HG03378 (cell line): ENCODE results near the gene RSRP1.
"Not testable (repeated sequence)": the region's sequence is repeated elsewhere in the genome, so short reads cannot be mapped to it uniquely, and the experiment has no call there.

Source experiments
- ATAC-seq: cut with Tn5 transposase; IDR thresholded peaks from one replicate; pipeline ENCODE4 v1.9.1; 2021; ENCODE audit warnings: mild to moderate bottlenecking, moderate library complexity; ENCODE audit not compliant: unreplicated experiment

The RSRP1 gene, protein sequence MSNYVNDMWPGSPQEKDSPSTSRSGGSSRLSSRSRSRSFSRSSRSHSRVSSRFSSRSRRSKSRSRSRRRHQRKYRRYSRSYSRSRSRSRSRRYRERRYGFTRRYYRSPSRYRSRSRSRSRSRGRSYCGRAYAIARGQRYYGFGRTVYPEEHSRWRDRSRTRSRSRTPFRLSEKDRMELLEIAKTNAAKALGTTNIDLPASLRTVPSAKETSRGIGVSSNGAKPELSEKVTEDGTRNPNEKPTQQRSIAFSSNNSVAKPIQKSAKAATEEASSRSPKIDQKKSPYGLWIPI

DNA sequence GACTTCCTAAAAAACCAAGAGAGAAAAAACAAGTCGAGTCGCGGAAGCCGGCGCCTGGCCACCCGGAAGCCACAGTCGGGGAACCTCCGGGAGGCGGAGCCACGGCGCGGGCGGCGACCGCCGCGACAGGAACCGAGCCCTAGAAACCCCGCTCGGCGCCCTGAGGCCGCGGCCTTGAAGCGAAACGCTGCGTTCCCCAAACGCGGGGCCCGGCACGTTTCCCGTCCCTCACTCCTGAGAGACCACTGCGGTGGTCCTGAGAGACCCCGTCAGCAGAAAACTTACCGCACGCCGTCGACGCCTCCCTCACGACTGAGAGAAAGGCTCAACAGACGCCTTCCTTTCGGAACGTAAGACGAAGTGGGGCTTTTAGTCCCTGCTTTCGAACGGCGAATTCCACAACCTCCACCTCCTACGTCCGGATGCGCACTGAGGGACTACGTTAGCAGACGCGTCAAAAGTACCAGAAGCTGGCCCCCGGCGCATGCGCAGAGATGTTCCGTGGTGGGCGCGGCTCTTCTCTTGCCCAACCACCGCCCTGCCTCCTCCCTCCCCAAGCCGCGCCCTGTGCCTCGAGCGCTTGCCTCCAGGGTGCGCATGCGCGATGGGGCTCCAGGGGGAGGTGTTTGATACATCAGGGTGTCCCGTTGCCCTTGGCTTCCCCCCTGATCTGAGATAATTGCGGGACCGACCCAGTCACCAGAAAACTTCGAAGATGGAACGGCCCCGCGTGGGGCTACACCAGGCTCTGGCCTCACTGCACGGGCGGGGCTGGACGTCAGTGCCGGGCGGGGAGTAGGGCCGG, at the start of gene RSRP1:
RSRP1 (minus strand) TSS at position 431 of the 805 bp plus-strand sequence. CDS start 491 bp downstream, outside the sequence.
- peak; percentile 75 for ATAC-seq

- not testable (repeated sequence) for ATAC-seq
These were observed 49.2 kb upstream of the RSRP1 start for GRCh38 chr1:25296501-25296900.

GRCh38 chr1:25294889-25295826, 47.9 kb upstream of the RSRP1 start:
- ATAC-seq, result not testable (repeated sequence)

GRCh38 chr1:25293426-25293825, 46.2 kb upstream of the RSRP1 start:
- ATAC-seq, result not testable (repeated sequence)

- ATAC-seq, result not testable (repeated sequence)
These were observed 42.8 kb upstream of the RSRP1 start for GRCh38 chr1:25290043-25290442.

DNA sequence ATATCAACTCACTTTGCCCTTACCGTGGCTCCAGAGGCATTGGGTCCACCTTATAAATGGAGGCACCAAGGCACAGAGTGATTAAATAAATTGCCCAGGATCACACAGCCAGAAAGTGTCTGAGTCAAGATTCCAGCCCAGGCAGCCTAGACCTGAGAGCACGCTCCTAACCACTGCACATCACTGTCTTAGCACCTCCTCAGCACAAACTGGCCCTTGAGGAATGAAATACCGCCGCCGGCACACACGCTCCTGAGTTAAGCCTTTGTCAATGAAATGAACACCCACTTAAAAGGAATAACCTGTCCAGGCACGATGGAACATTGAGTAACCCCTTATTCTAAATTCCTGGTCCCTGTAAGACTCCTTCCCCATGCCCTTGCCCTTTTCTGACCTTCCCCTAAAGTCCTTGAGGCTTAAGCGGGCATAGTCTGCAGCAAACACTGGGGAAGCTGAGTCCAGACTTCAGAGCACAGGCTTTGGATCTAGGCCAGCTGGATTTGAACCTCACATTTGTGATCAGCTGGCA, 41.4 kb upstream of the RSRP1 start:
- ATAC-seq, result not testable (repeated sequence)

- ATAC-seq, result not testable (repeated sequence)
These were observed 39.9 kb upstream of the RSRP1 start for GRCh38 chr1:25287164-25287563.

- not testable (repeated sequence) for ATAC-seq
These were observed 38.6 kb upstream of the RSRP1 start for GRCh38 chr1:25285862-25286261.

- not testable (repeated sequence) for ATAC-seq
These were observed 32.4 kb upstream of the RSRP1 start for GRCh38 chr1:25279693-25280111.

- ATAC-seq, result not testable (repeated sequence)
These were observed 31.5 kb upstream of the RSRP1 start for GRCh38 chr1:25278790-25279189.

DNA sequence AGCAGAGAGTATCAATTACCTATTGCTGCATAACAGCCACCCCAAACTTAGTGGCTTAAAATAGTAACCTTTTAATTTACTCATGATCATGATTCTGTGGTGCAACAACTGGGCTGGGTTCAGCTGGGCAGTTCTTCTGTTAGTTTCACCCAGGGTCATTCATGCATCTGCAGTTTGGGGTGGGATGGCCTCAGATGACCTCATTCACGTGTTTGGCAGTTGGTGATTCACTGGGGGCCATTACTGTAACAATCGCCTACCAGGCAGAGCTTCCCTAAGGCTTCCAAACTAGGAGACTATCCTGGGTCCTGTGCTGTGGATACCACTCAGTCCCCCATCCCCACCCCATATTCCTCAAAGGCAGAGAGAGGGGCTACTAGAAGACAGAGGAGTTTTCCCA, 31.1 kb upstream of the RSRP1 start:
- not testable (repeated sequence) for ATAC-seq

DNA sequence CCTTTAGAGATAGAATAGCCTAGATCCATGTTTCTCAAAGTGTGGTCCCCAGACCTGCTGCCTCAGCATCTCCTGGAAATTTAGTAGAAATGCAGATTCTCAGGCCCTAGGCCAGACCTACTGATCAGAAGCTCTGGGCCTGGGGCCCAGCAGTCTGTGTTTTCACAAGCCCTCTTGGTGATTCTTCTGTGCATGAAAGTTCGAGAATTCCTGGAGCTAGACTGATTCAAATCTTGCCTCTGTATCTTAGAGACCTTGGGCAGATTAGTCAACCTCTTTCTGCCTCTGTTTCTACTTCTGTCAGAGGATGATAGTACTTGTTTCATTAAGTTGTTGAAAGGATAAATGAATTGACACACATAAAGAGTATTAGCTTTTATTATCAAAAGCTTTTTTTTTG, 30.0 kb upstream of the RSRP1 start:
- not testable (repeated sequence) for ATAC-seq

- ATAC-seq, result not testable (repeated sequence)
These were observed 28.4 kb upstream of the RSRP1 start for GRCh38 chr1:25275648-25276047.

GRCh38 chr1:25272238-25272637, 25.0 kb upstream of the RSRP1 start, which contains the start of gene RHD:
RHD (plus strand) TSS chr1:25272509; CDS start chr1:25272548, 39 bp downstream.
- not testable (repeated sequence) for ATAC-seq

DNA sequence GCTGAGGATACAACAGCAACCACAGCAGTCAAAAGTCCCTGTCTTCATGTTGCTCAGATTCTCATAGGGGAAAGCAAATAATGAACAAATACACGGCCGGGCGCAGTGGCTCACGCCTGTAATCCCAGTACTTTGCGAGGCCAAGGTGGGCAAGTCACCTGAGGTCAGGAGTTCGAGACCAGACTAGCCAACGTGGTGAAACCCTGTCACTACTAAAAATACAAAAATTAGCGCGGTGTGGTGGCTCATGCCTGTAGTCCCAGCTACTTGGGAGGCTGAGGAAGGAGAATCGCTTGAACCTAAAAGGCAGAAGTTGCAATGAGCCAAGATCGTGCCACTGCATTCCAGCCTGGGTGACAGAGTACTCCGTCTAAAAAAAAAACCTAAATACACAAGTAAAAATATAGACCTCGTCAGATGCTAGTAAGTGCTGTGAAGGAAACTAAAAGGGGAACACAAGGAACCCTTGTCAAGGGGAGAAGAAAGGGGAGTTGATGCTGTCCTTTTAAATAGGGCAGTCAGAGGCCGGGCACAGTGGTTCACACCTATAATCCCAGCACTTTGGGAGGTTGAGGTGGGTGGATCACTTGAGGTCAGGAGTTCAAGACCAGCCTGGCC, 21.0 kb upstream of the RSRP1 start:
- not testable (repeated sequence) for ATAC-seq

DNA sequence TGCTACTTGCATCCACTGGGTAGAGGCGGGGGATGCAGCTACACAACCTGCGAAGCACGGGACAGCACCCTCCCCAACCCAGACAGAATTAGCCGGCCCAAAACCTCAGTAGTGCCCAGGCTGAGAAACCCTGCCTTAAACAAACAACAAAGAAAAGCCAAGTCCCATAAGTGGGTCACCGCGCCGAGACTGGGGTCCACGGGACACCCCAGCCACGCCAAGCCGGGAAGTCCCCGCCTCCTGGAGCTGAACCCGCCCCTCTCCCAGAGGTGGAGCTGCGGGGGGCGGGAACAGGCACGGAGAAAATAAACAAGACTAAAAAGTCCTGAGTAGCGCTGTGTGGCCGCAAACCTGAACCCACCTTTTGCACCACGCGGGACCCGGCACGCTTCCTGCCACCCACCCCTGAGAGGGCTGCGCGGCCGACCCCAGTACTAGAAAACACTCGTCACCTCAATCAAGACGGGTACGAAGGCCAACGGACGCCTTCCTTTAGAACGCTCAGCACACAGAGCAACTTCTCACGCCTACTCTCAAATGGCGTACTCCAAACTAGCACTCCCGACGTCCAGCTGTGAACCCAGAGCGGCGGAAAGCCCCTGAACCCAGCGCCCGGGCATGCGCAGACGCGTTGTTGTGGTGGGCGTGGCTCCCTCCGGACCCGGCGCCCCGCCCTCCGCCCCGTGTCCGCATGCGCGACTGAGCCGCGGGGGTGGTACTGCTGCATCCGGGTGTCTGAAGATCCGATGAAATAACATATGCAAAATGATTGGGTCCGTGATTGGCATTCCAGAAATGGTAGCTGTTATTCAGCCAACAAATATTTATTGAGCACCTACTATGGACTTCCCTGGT, 20.3 kb upstream of the RSRP1 start:
- peak; percentile 57 for ATAC-seq

DNA sequence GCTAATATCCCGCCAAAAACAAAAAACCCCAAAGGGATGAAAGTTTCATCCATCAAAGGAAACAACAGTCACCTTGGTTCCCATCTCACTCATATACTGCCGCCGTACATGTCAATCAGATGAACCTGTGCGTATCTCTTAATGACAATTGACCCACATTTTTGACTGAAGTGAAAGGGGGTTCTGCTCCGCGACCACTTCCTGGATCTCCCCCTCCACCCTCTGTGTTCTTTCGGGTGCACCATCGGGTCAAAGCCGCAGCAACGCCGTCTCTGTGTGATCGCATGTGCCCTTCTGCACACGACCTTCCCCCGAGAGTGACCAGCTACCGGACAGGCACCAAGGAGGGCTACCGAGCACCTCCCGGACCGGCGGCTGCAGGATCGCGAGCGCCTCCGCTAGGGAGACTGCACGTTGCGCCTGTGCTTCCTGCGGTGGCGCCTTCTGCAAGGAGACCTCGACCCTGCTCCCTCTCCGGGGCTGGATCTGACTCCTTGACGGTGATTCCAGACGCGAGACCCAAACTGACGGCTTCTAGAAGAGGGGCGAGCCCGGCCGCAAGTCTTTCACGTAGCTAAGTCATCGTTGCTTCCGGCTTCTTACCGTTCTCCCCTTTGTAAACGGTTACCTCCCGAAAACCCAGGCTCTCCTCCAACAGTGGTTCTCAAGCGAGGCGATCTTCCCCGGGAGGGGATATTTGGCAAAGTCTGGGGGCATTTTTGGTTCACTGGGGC, 19.5 kb upstream of the RSRP1 start:
- peak; percentile 16 for ATAC-seq

DNA sequence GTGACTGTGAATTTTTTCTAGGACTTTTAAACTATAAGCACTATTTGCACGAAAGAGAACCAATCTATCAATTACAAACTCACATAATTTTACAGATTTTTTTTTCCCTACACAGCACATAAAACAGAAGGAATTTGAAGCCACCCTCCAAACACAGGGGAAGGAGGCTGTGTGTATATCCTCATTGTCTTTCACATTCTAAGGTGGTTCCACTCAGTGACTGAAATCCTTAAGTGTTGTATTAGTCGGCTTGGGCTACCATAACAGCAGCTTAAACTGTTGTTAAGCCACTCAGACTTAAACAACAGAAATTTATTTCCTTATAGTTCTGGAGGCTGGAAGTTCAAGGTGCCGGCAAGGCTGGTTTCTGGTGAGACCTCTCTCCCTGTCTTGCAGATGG, 13.1 kb upstream of the RSRP1 start:
- ATAC-seq, result not testable (repeated sequence)
